HEK293 (cell line): Measurements from ENCODE around the gene CALHM1.

Source experiments
- CTCF ChIA-PET: fragments of 350-600 bp; formaldehyde crosslinking; extraction: SDS; loops from one replicate; lab custom pipeline; 2021; ENCODE audit warnings: antibody characterized with exemption; lab: Yijun Ruan, JAX
- POLR2A ChIA-PET: fragments of 300-600 bp; formaldehyde crosslinking; extraction: SDS; loops from one replicate; lab custom pipeline; 2020; ENCODE audit warnings: antibody characterized with exemption, inconsistent platforms; lab: Yijun Ruan, JAX
- H3K27ac ChIP-seq: fragments of 200-500 bp; sonication (Bioruptor generic); 2 replicates; pipeline ENCODE4 v1.5.1; 2014; ENCODE audit warnings: low read depth, low read length, control low read depth, inconsistent platforms; ENCODE audit errors: extremely low read depth
- H3K36me3 ChIP-seq, 2 experiments: fragments of 200-500 bp in 1 of 2; sonication (Bioruptor generic) in 1 of 2; 1 replicate in 1 of 2; 2 replicates in 1 of 2; pipeline ENCODE4 v1.5.1; 2014 to 2017; ENCODE audit warnings: inconsistent platforms in 2 of 2, low read length in 2 of 2; ENCODE audit not compliant: control insufficient read depth in 2 of 2, insufficient read depth in 1 of 2
- H3K4me1 ChIP-seq: fragments of 200-500 bp; sonication (Bioruptor generic); 2 replicates; pipeline ENCODE4 v1.5.1; 2014; ENCODE audit warnings: mild to moderate bottlenecking, low read length, inconsistent platforms; ENCODE audit not compliant: control insufficient read depth, insufficient read depth
- H3K4me3 ChIP-seq: 2 replicates; pipeline ENCODE4 v1.5.1; 2011; ENCODE audit warnings: low read depth, mild to moderate bottlenecking, control low read depth, low read length, moderate library complexity
- H3K9me3 ChIP-seq: fragments of 200-500 bp; sonication (Bioruptor generic); 2 replicates; pipeline ENCODE4 v1.5.1; 2014; ENCODE audit warnings: low read depth, low read length, inconsistent platforms; ENCODE audit not compliant: control insufficient read depth, insufficient read depth
- PBX3 ChIP-seq: sonication (generic); formaldehyde crosslinking; IDR thresholded peaks from 2 replicates; pipeline ENCODE4 v1.8.1; 2022; ENCODE audit warnings: mild to moderate bottlenecking, moderate library complexity, missing genetic modification reagents
- PRDM4 ChIP-seq: fragments of 450-650 bp; formaldehyde crosslinking; IDR thresholded peaks from 2 replicates; pipeline ENCODE4 v1.5.1; 2017; ENCODE audit warnings: missing biosample characterization, missing genetic modification characterization
- RBAK ChIP-seq: fragments of 450-650 bp; formaldehyde crosslinking; IDR thresholded peaks from 2 replicates; pipeline ENCODE4 v1.5.1; 2016; ENCODE audit warnings: missing biosample characterization, missing genetic modification characterization
- REPIN1 ChIP-seq: fragments of 450-650 bp; formaldehyde crosslinking; IDR thresholded peaks from 2 replicates; pipeline ENCODE4 v1.5.1; 2017; ENCODE audit warnings: missing biosample characterization, missing genetic modification characterization, low read depth
- ZBTB10 ChIP-seq: fragments of 450-650 bp; formaldehyde crosslinking; IDR thresholded peaks from 2 replicates; pipeline ENCODE4 v1.5.1; 2016; ENCODE audit warnings: missing biosample characterization, missing genetic modification characterization
- ZFP3 ChIP-seq: fragments of 450-650 bp; formaldehyde crosslinking; IDR thresholded peaks from 2 replicates; pipeline ENCODE4 v1.5.1; 2016; ENCODE audit warnings: low read depth, missing biosample characterization, missing genetic modification characterization
- ZIC2 ChIP-seq: fragments of 450-650 bp; formaldehyde crosslinking; IDR thresholded peaks from 2 replicates; pipeline ENCODE4 v1.5.1; 2016; ENCODE audit warnings: missing biosample characterization, missing genetic modification characterization
- ZNF114 ChIP-seq: fragments of 450-650 bp; formaldehyde crosslinking; IDR thresholded peaks from 2 replicates; pipeline ENCODE4 v1.5.0; 2017; ENCODE audit warnings: missing biosample characterization, missing genetic modification characterization
- ZNF2 ChIP-seq: fragments of 450-650 bp; formaldehyde crosslinking; IDR thresholded peaks from 2 replicates; pipeline ENCODE4 v1.5.1; 2016; ENCODE audit warnings: missing biosample characterization, missing genetic modification characterization
- ZNF350 ChIP-seq: fragments of 450-650 bp; formaldehyde crosslinking; IDR thresholded peaks from 2 replicates; pipeline ENCODE4 v1.5.0; 2017; ENCODE audit warnings: missing biosample characterization, mild to moderate bottlenecking, missing genetic modification characterization
- ZNF37A ChIP-seq: fragments of 450-650 bp; IDR thresholded peaks from 2 replicates; pipeline ENCODE4 v1.5.1; 2018; ENCODE audit warnings: missing biosample characterization, missing genetic modification characterization
- ZNF600 ChIP-seq: fragments of 450-650 bp; formaldehyde crosslinking; IDR thresholded peaks from 2 replicates; pipeline ENCODE4 v1.5.1; 2016; ENCODE audit warnings: missing biosample characterization, missing genetic modification characterization

CALHM1 gene

GRCh38 chr10:103415581-103415980 lies 43.1 kb downstream of the CALHM1 start (continued):
- TF ChIP-seq ZNF114 (tag by site-specific recombination) (no peak), REPIN1 (tag by site-specific recombination) (no peak), PRDM4 (no peak), ZNF350 (tag by site-specific recombination) (no peak), RBAK (tag by site-specific recombination) (no peak), PBX3 (CRISPR knock-in tag) (no peak), ZIC2 (no peak), ZFP3 (tag by site-specific recombination) (no peak), ZNF37A (tag by site-specific recombination) (no peak), ZBTB10 (tag by site-specific recombination) (no peak)

- H3K27ac ChIP-seq = no peak overlapping the region
- TF ChIP-seq ZNF600 (tag by site-specific recombination) = peak; percentile 46; the same call in 1 of the 2 replicates
- no peak for TF ChIP-seq ZNF2 (tag by site-specific recombination)
- peaks cover 58 to 90% of the 10 kb centered on the region in 2 experiments for H3K36me3 ChIP-seq
- CTCF ChIA-PET = interaction anchor here (0.6 to 7.7 kb wide), 4 partner anchors 10 to 180 kb away, joined by 3 to 58 read pairs (median 7); no protein-coding TSS in a partner anchor
- H3K9me3 ChIP-seq = no peaks in the 10 kb centered on the region
- POLR2A ChIA-PET = no interaction called here
- no peak overlapping the region for H3K4me3 ChIP-seq
- H3K4me1 ChIP-seq = no peaks in the 10 kb centered on the region
Measured at GRCh38 chr10:103413564-103413963, 45.1 kb downstream of the CALHM1 start.
